Omental fat pad (tissue), 4 donors: ENCODE data around the gene NEK6. TPM values are rescaled to one million over a fixed set of nuclear protein-coding genes. Genes with fewer than 3 reads are reported as not detected.

Experiments used
- ATAC-seq: fragments of 150-250 bp; one replicate; pipeline ENCODE4 v1.9.1; 2016; ENCODE audit warnings: mild to moderate bottlenecking, moderate library complexity; ENCODE audit not compliant: low FRiP score
- DNase-seq: peaks from one replicate; pipeline ENCODE4 v3.0.0-alpha.2; 2019; ENCODE audit warnings: low spot score
- total RNA-seq, 4 donors: library from RNA; depleted of rRNA; stranded (reverse); fragments of >200 nt; gene quantifications; one replicate each; pipeline ENCODE4 v1.1.0, GENCODE V29; 2016
- TF ChIP-seq, protein P1 (sequence below), 3 donors: fragments of 450-650 bp; IDR thresholded peaks; one replicate each; pipeline ENCODE4 v1.5.1; 2016 to 2017; ENCODE audit warnings: antibody characterized with exemption in 3 of 3, mild to moderate bottlenecking in 3 of 3, moderate library complexity in 2 of 3

NEK6 gene
- total RNA-seq, 4 donors from 2014 or later, result 11.8 to 52.1 (median 29.0) TPM

DNA sequence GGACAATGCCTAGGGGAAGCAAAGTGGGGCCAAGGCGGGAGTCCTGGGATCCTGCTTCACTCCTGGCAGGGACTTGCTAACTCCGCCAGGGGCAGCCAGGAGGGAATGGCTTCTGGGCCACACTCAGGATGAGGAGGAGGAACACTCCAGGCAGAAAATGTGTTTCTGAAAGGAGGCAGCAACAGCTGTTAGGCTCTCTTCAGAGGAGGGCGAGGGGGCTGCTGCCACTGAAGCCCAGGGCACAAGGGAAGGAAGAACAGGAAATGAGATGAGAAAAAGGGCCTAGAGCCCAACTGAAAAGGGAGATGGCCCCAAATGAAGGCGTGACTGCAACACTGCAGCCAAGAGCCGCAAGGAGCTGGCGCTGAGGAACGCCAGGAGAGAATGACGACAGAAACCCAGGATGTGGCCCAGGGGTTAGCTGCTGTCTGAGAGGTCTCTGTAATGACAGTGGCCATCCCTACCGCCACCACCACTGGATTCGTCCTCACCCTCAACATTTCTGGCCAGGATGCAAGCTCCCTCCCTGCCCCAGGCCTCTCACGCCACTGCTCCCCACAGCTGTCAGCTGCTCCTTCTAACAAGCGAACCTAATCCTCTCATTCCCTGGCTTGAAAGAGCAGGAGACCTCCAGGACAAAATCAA is 141.7 kb downstream of the NEK6 start:
- DNase-seq (no peak), ATAC-seq (no peak)
- TF ChIP-seq, protein P1, sequence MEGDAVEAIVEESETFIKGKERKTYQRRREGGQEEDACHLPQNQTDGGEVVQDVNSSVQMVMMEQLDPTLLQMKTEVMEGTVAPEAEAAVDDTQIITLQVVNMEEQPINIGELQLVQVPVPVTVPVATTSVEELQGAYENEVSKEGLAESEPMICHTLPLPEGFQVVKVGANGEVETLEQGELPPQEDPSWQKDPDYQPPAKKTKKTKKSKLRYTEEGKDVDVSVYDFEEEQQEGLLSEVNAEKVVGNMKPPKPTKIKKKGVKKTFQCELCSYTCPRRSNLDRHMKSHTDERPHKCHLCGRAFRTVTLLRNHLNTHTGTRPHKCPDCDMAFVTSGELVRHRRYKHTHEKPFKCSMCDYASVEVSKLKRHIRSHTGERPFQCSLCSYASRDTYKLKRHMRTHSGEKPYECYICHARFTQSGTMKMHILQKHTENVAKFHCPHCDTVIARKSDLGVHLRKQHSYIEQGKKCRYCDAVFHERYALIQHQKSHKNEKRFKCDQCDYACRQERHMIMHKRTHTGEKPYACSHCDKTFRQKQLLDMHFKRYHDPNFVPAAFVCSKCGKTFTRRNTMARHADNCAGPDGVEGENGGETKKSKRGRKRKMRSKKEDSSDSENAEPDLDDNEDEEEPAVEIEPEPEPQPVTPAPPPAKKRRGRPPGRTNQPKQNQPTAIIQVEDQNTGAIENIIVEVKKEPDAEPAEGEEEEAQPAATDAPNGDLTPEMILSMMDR (IDR thresholded peaks at IDR 0.05), result no peak

DNA sequence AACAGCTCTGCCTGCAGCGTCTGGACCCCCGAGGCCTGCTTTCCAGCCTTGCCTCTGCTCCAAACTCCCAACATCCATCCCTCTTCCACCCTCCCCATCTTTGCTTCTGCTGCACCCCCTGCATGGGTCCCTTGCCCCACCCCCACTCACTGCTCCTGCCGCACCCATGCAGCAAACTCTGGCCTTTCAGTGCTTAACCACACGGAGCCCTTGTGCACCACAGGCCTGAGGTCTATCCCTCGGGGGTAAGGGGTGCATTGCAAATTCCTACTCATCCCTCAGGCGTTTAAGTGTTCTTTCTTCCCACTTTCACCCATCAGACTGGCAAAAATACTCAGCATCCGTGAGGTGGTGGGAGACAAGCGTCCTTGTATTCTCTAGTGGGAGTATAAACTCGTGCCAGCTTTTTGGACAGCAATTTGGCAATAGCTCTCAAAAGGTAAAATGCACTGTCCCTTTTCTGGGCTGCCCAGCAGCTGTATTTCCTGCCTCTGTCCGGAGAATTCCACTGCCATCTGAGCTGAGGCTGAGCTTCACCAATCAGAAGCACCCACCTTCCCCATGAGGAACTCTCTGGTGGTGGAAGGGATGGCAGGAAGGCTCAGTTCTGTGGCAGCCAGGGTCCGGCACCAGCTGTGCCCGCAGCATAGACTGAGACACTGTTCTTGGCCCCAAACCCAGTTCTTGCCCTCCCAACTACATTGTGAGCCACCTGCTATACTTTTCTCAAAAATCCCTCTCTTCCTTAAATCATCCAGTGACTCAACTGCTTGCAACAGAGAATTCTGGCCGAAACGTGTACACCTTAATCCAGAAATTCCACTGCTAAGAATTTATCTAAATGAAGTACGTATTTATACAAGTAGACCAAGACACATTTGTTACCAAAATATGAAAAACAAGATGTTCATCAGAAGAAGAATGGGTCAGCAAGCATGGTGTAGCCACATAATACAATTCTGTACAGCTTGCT is 142.5 kb downstream of the NEK6 start:
- no peak for DNase-seq
- TF ChIP-seq, protein P1 (IDR thresholded peaks at IDR 0.05), result no peak
- no peak for ATAC-seq

Other genes with a start within 250 kb of the NEK6 start
- not detected for gene LHX2, start 246.2 kb upstream of the NEK6 start, total RNA-seq
- 100 to 1,000 TPM; 172 to 200 (median 187) TPM for gene PSMB7, start 157.5 kb downstream of the NEK6 start, total RNA-seq
- gene ADGRD2, start 192.5 kb downstream of the NEK6 start, total RNA-seq, result not detected
- gene NR5A1, start 249.4 kb downstream of the NEK6 start, total RNA-seq, result not detected